GM10248 (cell line): ENCODE results near the gene PTGER2.

ENCODE experiments used
- CTCF ChIA-PET: fragments of 300-600 bp; sonication (Branson Sonifier 250); formaldehyde crosslinking; extraction: SDS; loops from one replicate; lab custom pipeline; 2021; ENCODE audit warnings: antibody characterized with exemption; lab: Yijun Ruan, JAX
- POLR2A ChIA-PET: fragments of 350-650 bp; sonication (Branson Sonifier 250); formaldehyde crosslinking; extraction: SDS; loops from one replicate; lab custom pipeline; 2020; ENCODE audit warnings: antibody characterized with exemption; lab: Yijun Ruan, JAX
- DNase-seq: peaks from one replicate; pipeline ENCODE4 v3.0.0; 2012; ENCODE audit errors: extremely low spot score
- CTCF ChIP-seq: IDR thresholded peaks from 2 replicates; pipeline ENCODE4 v1.5.1; 2012; ENCODE audit warnings: mild to moderate bottlenecking, low read depth; ENCODE audit errors: extremely low read depth, missing control alignments, control extremely low read depth

The PTGER2 gene

GRCh38 chr14:52342849-52343596 is 28.9 kb downstream of the PTGER2 start:
- CTCF ChIA-PET, result interaction anchor here (1.2 kb wide), 1 partner anchor 8 kb away, joined by 3 read pairs; no protein-coding TSS in a partner anchor
- no peak for TF ChIP-seq CTCF
- no peak for DNase-seq
- POLR2A ChIA-PET, result no interaction called here

GRCh38 chr14:52346778-52347177 is 32.7 kb downstream of the PTGER2 start:
- no peak for DNase-seq
- ChIA-PET CTCF (no interaction called here), POLR2A (no interaction called here)
- no peak for TF ChIP-seq CTCF

- ChIA-PET POLR2A (no interaction called here), CTCF (no interaction called here)
- TF ChIP-seq CTCF, result no peak
- DNase-seq, result no peak
Observed at GRCh38 chr14:52348279-52348678, 34.2 kb downstream of the PTGER2 start.

GRCh38 chr14:52348776-52349175 is 34.7 kb downstream of the PTGER2 start:
- TF ChIP-seq CTCF, result no peak
- ChIA-PET CTCF (no interaction called here), POLR2A (no interaction called here)
- DNase-seq, result no peak

GRCh38 chr14:52349731-52350130 is 35.6 kb downstream of the PTGER2 start:
- TF ChIP-seq CTCF, result no peak
- DNase-seq, result no peak
- POLR2A ChIA-PET, result no interaction called here
- CTCF ChIA-PET, result interaction anchor here (2.2 kb wide), 1 partner anchor 49 kb away, joined by 5 read pairs; no protein-coding TSS in a partner anchor

GRCh38 chr14:52350445-52350844 is 36.3 kb downstream of the PTGER2 start:
- TF ChIP-seq CTCF, result no peak
- no peak for DNase-seq
- POLR2A ChIA-PET, result no interaction called here
- CTCF ChIA-PET, result interaction anchor here (2.2 kb wide), 1 partner anchor 50 kb away, joined by 5 read pairs; no protein-coding TSS in a partner anchor
